Spinal cord (tissue), 10 donors: ENCODE results near the gene KIAA1755. TPM values are rescaled to one million over a fixed set of nuclear protein-coding genes. Genes with fewer than 3 reads are reported as not detected.

Experiments
- DNase-seq, 6 donors: peaks; one replicate each; pipeline versions ENCODE4 v3.0.0 to v3.0.0-alpha.2; 2013 to 2015; ENCODE audit warnings: low spot score in 6 of 6, low read depth in 4 of 6
- H3K27ac ChIP-seq: one replicate; pipeline ENCODE4 v1.5.1; 2013; ENCODE audit warnings: low read depth, low read length, control low read depth
- H3K27me3 ChIP-seq: one replicate; pipeline ENCODE4 v1.6.1; 2013; ENCODE audit warnings: low read length; ENCODE audit not compliant: control insufficient read depth, insufficient read depth
- H3K36me3 ChIP-seq: one replicate; pipeline ENCODE4 v1.6.1; 2013; ENCODE audit warnings: low read length; ENCODE audit not compliant: control insufficient read depth, insufficient read depth
- H3K4me1 ChIP-seq: one replicate; pipeline ENCODE4 v1.6.1; 2013; ENCODE audit warnings: low read length; ENCODE audit not compliant: control insufficient read depth, insufficient read depth
- H3K4me3 ChIP-seq: one replicate; pipeline ENCODE4 v1.5.1; 2013; ENCODE audit warnings: low read depth, low read length, control low read depth
- H3K9me3 ChIP-seq: one replicate; pipeline ENCODE4 v1.6.1; 2013; ENCODE audit warnings: low read length; ENCODE audit not compliant: control insufficient read depth, insufficient read depth
- WGBS: methylation state at CpG from one replicate; pipeline ENCODE4 v1.1.5; 2013; ENCODE audit warnings: missing lambda C conversion rate; ENCODE audit not compliant: insufficient coverage; 5-methylcytosine and 5-hydroxymethylcytosine counted together
- polyA plus RNA-seq, 2 donors: library from polyadenylated mRNA; unstranded; fragments of 120-200 nt; gene quantifications; one replicate each; pipeline ENCODE4 v1.2.1, GENCODE V29; 2013; ENCODE audit not compliant: insufficient read length in 2 of 2
- total RNA-seq, 2 donors: library from RNA; depleted of rRNA in 1 of 2; stranded (reverse); fragments of 120-200 nt in 1 of 2; fragments of >200 nt in 1 of 2; gene quantifications; one replicate each; pipeline versions ENCODE4 v1.2.3 to v1.2.4, GENCODE V29; 2013 to 2014
- donor health status: healthy.

The KIAA1755 gene
- total and polyA plus RNA-seq, 4 donors, result 20.8 to 51.5 (median 33.6) TPM

- 95% methylated on average over 2 of the region's 3 CpGs for WGBS
- H3K9me3 ChIP-seq, result no peaks in the 10 kb centered on the region
Measured at GRCh38 chr20:38301309-38301708, 40.8 kb upstream of the KIAA1755 start.

GRCh38 chr20:38300438-38300837 lies 39.9 kb upstream of the KIAA1755 start:
- no peak for DNase-seq
- WGBS, result 100% methylated on average over 2 of the region's 4 CpGs
- H3K36me3 ChIP-seq, result no peaks in the 10 kb centered on the region
- no peak overlapping the region for H3K4me3 ChIP-seq
- no peaks in the 10 kb centered on the region for H3K9me3 ChIP-seq
- H3K4me1 ChIP-seq, result peaks cover 31% of the 10 kb centered on the region
- H3K27me3 ChIP-seq, result no peaks in the 10 kb centered on the region
- H3K27ac ChIP-seq, result no peak overlapping the region

More at GRCh38 chr20:38301309-38301708, 40.8 kb upstream of the KIAA1755 start:
- H3K4me1 ChIP-seq, result peaks cover 31% of the 10 kb centered on the region
- no peak overlapping the region for H3K27ac ChIP-seq
- no peaks in the 10 kb centered on the region for H3K27me3 ChIP-seq
- no peak overlapping the region for H3K4me3 ChIP-seq
- no peaks in the 10 kb centered on the region for H3K36me3 ChIP-seq
- DNase-seq, result no peak

DNA sequence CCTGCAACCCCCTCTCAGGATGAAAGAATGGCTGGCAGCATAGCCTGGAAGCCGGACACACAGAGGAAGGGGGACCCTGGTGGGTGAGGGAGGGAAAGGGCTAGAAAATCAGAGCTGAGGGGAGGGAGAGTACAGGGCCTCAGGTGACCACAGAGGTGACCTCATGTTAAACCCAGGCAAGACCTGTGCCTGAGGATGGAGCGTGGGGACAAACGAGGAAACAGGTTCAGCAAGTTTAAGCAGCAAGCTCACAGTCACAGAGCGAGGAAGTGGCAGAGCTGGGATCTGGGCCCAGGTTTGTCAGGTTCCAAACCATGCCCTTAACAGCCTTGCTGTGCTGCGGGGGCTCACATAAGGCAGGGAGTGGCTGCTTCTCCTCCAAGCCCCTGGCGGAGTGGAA lies 39.4 kb upstream of the KIAA1755 start:
- DNase-seq, result peak in 1 of 6 donors; percentile 19
- Histone ChIP-seq H3K4me3 (no peak overlapping the region), H3K4me1 (peaks cover 31% of the 10 kb centered on the region), H3K36me3 (no peaks in the 10 kb centered on the region), H3K27me3 (no peaks in the 10 kb centered on the region), H3K27ac (no peak overlapping the region), H3K9me3 (no peaks in the 10 kb centered on the region)
- 82% methylated on average over 6 of the region's 6 CpGs for WGBS

GRCh38 chr20:38298768-38299288 lies 38.3 kb upstream of the KIAA1755 start:
- Histone ChIP-seq H3K27ac (peak overlapping the region; percentile 84), H3K9me3 (no peaks in the 10 kb centered on the region), H3K4me1 (peaks cover 25% of the 10 kb centered on the region), H3K36me3 (no peaks in the 10 kb centered on the region), H3K27me3 (no peaks in the 10 kb centered on the region), H3K4me3 (no peak overlapping the region)
- peak in 2 of 6 donors; percentile 30 to 76 for DNase-seq
- WGBS, result 27% methylated on average over 13 of the region's 13 CpGs

- Histone ChIP-seq H3K4me3 (no peak overlapping the region), H3K4me1 (peaks cover 32% of the 10 kb centered on the region), H3K36me3 (no peaks in the 10 kb centered on the region), H3K27me3 (no peaks in the 10 kb centered on the region), H3K27ac (peak overlapping the region; percentile 84), H3K9me3 (no peaks in the 10 kb centered on the region)
- no peak for DNase-seq
- 100% methylated on average over 6 of the region's 7 CpGs for WGBS
Measured at GRCh38 chr20:38297916-38298674, 37.6 kb upstream of the KIAA1755 start.

DNA sequence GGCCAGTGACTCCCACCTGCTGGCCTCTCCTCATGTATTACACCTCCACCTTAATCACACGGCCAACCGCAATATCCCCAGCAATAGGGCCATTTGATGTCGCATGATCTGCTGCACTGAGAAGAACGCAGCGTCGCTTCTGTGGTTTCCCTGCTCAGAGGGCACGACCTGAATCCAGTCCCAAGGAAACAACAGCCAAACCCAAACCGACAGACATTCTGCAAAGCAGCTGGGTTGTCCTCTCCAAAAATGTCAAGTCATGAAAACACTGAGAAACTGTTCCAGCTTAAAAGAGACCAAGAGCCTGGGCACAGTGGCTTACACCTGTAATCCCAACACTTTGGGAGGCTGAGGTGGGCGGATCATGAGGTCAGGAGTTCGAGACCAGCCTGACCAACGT lies 35.9 kb upstream of the KIAA1755 start:
- Histone ChIP-seq H3K4me3 (no peak overlapping the region), H3K36me3 (no peaks in the 10 kb centered on the region), H3K27me3 (no peaks in the 10 kb centered on the region), H3K4me1 (peaks cover 25% of the 10 kb centered on the region), H3K9me3 (no peaks in the 10 kb centered on the region), H3K27ac (no peak overlapping the region)
- 92% methylated on average over 11 of the region's 11 CpGs for WGBS
- no peak for DNase-seq

DNA sequence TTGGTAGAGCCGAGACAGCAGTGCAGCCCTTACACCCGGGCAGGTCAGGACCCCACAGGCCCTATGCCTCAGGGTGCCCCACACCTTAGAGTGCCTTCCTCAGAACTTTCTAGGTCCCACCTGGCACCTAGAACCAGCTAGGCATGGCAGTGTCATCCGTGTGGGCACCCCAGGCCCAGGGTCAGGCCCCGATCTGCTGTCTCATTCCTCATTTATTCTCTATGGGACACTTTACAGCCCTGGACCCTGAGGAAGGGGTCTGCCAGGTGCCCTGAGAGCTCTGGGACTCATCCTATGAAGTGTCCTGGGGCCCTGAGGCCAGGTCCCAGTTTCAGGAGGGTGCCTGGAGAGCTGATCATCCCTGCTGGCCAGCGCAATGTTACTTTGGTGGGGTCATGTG lies 35.3 kb upstream of the KIAA1755 start:
- WGBS, result 100% methylated on average over 5 of the region's 5 CpGs
- no peak overlapping the region for H3K27ac ChIP-seq
- H3K4me3 ChIP-seq, result no peak overlapping the region
- H3K9me3 ChIP-seq, result no peaks in the 10 kb centered on the region
- no peaks in the 10 kb centered on the region for H3K36me3 ChIP-seq
- DNase-seq, result no peak
- no peaks in the 10 kb centered on the region for H3K27me3 ChIP-seq
- peaks cover 30% of the 10 kb centered on the region for H3K4me1 ChIP-seq

DNA sequence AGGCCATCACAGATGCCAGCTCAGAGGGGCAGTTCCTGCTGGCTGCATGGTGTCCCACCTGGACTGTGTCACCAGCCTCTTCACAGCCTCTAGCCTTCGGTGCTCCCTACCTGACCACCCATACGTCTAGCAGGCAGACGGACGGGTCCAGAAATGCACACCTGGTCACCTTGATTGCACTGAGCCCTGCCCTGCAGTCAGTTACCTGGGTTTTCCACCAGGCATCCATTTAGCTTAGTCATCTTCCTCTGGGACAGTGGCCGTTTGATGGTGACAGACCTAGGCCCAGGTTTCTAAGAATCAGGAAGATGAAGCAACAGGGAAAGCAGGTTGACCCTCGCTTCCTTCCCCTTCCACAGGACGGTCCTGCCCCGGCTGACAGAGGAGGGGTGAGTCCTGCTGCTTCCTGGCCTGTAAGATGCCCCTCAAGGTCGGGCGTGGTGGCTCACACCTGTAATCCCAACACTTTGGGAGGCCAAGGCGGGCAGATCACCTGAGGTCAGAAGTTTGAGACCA lies 33.6 kb upstream of the KIAA1755 start:
- Histone ChIP-seq H3K36me3 (no peaks in the 10 kb centered on the region), H3K27ac (no peak overlapping the region), H3K4me3 (no peak overlapping the region), H3K27me3 (no peaks in the 10 kb centered on the region), H3K9me3 (no peaks in the 10 kb centered on the region), H3K4me1 (peaks cover 21% of the 10 kb centered on the region)
- DNase-seq, result no peak
- 91% methylated on average over 10 of the region's 11 CpGs for WGBS

DNA sequence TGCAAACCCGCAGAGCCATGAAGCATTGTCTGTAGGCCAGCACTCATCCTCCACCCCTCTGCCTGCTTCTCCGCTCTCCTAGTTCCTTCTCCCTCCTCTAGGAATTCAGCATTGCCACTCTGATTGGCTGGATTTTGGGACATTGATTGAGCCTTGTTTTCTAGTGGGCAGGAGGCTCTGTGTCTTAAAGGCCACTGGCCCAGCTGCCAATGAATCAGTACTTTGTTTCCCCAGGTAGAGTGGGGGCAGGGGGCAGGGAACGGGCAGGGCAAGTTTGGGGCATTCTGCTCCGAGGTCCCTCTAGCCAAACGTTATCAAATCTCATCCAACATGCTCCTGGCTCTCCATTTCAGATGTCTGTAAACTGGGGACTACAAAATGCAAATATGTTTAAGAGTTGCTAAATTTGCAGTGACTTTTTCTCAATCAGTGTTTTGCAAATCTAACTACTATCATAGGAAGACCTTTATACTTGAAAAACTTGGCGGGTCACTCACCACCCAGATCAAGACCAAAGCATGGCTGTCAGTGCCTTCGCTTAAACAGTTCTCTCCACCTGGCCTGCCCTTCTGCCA lies 33.0 kb upstream of the KIAA1755 start:
- H3K4me1 ChIP-seq, result peaks cover 15% of the 10 kb centered on the region
- H3K4me3 ChIP-seq, result no peak overlapping the region
- peak in 1 of 6 donors; percentile 23 for DNase-seq
- 60% methylated on average over 6 of the region's 7 CpGs for WGBS
- H3K9me3 ChIP-seq, result no peaks in the 10 kb centered on the region
- H3K27ac ChIP-seq, result no peak overlapping the region
- H3K36me3 ChIP-seq, result no peaks in the 10 kb centered on the region
- H3K27me3 ChIP-seq, result no peaks in the 10 kb centered on the region
